ENCODE results near the gene CRYBG2. TPM values are rescaled to one million over a fixed set of nuclear protein-coding genes. Genes with fewer than 3 reads are reported as not detected.

Gene CRYBG2
- total and polyA plus RNA-seq, 2 of the 8 experiments (the other 6 are each of a cell fraction or from before 2014, with no cell fraction given), result 14.2 to 17.0 TPM

- TF ChIP-seq MAX (IDR thresholded peaks at IDR 0.05) (peak; percentile 65; the same call in 1 of the 2 replicates), SP1 (IDR thresholded peaks at IDR 0.05; ENCODE audit: low read depth, low read length) (0 out of 2 replicates have a peak, but pooled peaks have one; percentile 14), POLR2AphosphoS5 (IDR thresholded peaks at IDR 0.05; ENCODE audit: low read depth, low read length) (peak; percentile 20; the same call in 1 of the 2 replicates), GABPA (IDR thresholded peaks at IDR 0.05; ENCODE audit: borderline replicate concordance, insufficient read depth, low read length) (0 out of 2 replicates have a peak, but pooled peaks have one; percentile 55), YY1 (IDR thresholded peaks at IDR 0.05; ENCODE audit: low read depth, low read length) (0 out of 2 replicates have a peak, but pooled peaks have one; percentile 56), BCL11A (IDR thresholded peaks at IDR 0.05; ENCODE audit: low read depth in 2 of 2, low read length in 2 of 2) (no peak), BRCA1 (IDR thresholded peaks at IDR 0.05; ENCODE audit: low read depth, low read length) (no peak), EZH2 (IDR thresholded peaks at IDR 0.05; ENCODE audit: low read depth, low read length, severe bottlenecking) (no peak), RAD21 (IDR thresholded peaks at IDR 0.05 in 1 of 2, conservative IDR thresholded peaks at IDR 0.05 in 1 of 2; ENCODE audit: low read depth in 2 of 2, low read length in 2 of 2) (peak; percentile 66 to 70), E2F6 (IDR thresholded peaks at IDR 0.05) (no peak), JUN (IDR thresholded peaks at IDR 0.05; ENCODE audit: low read depth, low read length) (no peak), KDM4A (IDR thresholded peaks at IDR 0.05; ENCODE audit: low read depth, low read length, severe bottlenecking) (no peak), EP300 (IDR thresholded peaks at IDR 0.05; ENCODE audit: borderline replicate concordance in 1 of 2, low read depth in 2 of 2, low read length in 2 of 2) (peak in 1 of 2 experiments; percentile 26; a peak in 1 of 3 replicates), USF2 (IDR thresholded peaks at IDR 0.05; ENCODE audit: low read length) (peak; percentile 64)
Observed at GRCh38 chr1:26275580-26276431, 78.1 kb downstream of the CRYBG2 start (continued).
